SK-N-MC (cell line): Measurements from ENCODE around the gene CXorf65.

Experiments
- EZH2 ChIP-seq: fragments of 200-600 bp; sonication (generic); IDR thresholded peaks from one replicate; pipeline ENCODE4 v1.6.1; 2017; ENCODE audit warnings: antibody characterized with exemption
- POLR2AphosphoS5 ChIP-seq: IDR thresholded peaks from 2 replicates; pipeline ENCODE4 v1.6.1; 2012; ENCODE audit warnings: mild to moderate bottlenecking, low read depth, low read length, borderline replicate concordance

DNA sequence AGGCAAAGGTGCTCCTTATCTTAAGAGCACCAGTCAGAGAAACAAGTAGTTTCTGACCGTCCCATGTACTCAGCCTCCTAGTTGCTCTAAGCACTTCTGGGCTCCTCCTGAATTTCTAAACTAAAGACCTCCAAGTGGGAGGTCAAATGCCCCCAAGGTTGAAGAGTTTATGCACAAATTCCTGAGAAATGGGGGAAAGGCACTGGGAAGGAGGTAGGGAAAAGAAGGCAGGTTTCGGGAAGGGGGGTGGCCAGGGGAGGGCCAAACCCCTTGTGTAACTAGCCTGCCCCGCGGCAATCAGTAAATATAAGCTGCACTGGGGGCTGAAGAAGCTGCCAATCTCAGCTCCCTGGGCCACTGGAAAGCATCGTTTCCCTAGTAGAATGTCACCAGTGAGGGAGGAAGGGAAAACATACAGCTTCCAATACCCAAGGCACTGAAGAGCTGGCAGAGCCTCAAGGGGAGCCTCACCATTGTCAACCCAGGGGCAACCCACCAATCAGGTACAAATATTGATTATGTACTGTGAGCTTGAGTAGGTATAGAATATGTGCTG lies 7.5 kb downstream of the CXorf65 start:
- TF ChIP-seq POLR2AphosphoS5 (no peak), EZH2 (no peak)
